Omental fat pad (tissue), 4 donors: ENCODE measurements around the gene METTL17. TPM values are rescaled to one million over a fixed set of nuclear protein-coding genes. Genes with fewer than 3 reads are reported as not detected.

Source experiments
- ATAC-seq: fragments of 150-250 bp; one replicate; pipeline ENCODE4 v1.9.1; 2016; ENCODE audit warnings: mild to moderate bottlenecking, moderate library complexity; ENCODE audit not compliant: low FRiP score
- DNase-seq: peaks from one replicate; pipeline ENCODE4 v3.0.0-alpha.2; 2019; ENCODE audit warnings: low spot score
- CTCF ChIP-seq, 3 donors: fragments of 450-650 bp; IDR thresholded peaks; one replicate each; pipeline ENCODE4 v1.5.1; 2016 to 2017; ENCODE audit warnings: antibody characterized with exemption in 3 of 3, mild to moderate bottlenecking in 3 of 3, moderate library complexity in 2 of 3
- total RNA-seq, 4 donors: library from RNA; depleted of rRNA; stranded (reverse); fragments of >200 nt; gene quantifications; one replicate each; pipeline ENCODE4 v1.1.0, GENCODE V29; 2016

METTL17 gene
- total RNA-seq, 4 donors from 2014 or later = 36.8 to 89.7 (median 51.3) TPM

GRCh38 chr14:21020977-21021545 is 31.3 kb downstream of the METTL17 start:
- ATAC-seq (no peak), DNase-seq (no peak)
- no peak for TF ChIP-seq CTCF (IDR thresholded peaks at IDR 0.05)

GRCh38 chr14:21022686-21023085 is 32.9 kb downstream of the METTL17 start:
- no peak for DNase-seq
- TF ChIP-seq CTCF (IDR thresholded peaks at IDR 0.05) = no peak
- no peak for ATAC-seq

GRCh38 chr14:21023174-21023573 is 33.4 kb downstream of the METTL17 start:
- no peak for DNase-seq
- no peak for ATAC-seq
- no peak for TF ChIP-seq CTCF (IDR thresholded peaks at IDR 0.05)

- TF ChIP-seq CTCF (IDR thresholded peaks at IDR 0.05) = no peak
- DNase-seq (no peak), ATAC-seq (no peak)
Measured at GRCh38 chr14:21023817-21024584, 34.2 kb downstream of the METTL17 start.

GRCh38 chr14:21024585-21025370 is 35.0 kb downstream of the METTL17 start, which contains the start of gene NDRG2:
NDRG2 (minus strand) TSS chr14:21025061; CDS start chr14:21023315, 1,746 bp downstream.
- TF ChIP-seq CTCF (IDR thresholded peaks at IDR 0.05) = no peak
- DNase-seq (no peak), ATAC-seq (peak; percentile 76)

GRCh38 chr14:21025371-21026273 is 35.8 kb downstream of the METTL17 start:
- DNase-seq (no peak), ATAC-seq (peak; percentile 25)
- TF ChIP-seq CTCF (IDR thresholded peaks at IDR 0.05) = no peak
